Chondrocyte (in vitro differentiated cells): Measurements from ENCODE around the gene KRT28. TPM values are rescaled to one million over a fixed set of nuclear protein-coding genes. Genes with fewer than 3 reads are reported as not detected.
"Not testable (repeated sequence)": the region's sequence is repeated elsewhere in the genome, so short reads cannot be mapped to it uniquely, and the experiment has no call there.

Experiments used
- DNase-seq: peaks from one replicate; pipeline ENCODE4 v3.0.0; 2021; ENCODE audit warnings: mixed read lengths, low spot score
- H3K27ac Mint-ChIP-seq: one replicate; pipeline ENCODE4 v1.8.0; 2021; ENCODE audit warnings: mild to moderate bottlenecking, moderate library complexity, mixed read lengths; ENCODE audit not compliant: unreplicated experiment
- H3K27me3 Mint-ChIP-seq: 2 replicates; pipeline ENCODE4 v1.8.0; 2021; ENCODE audit warnings: low read depth, mixed read lengths
- H3K36me3 Mint-ChIP-seq: 2 replicates; pipeline ENCODE4 v1.8.0; 2021; ENCODE audit warnings: low read depth, mixed read lengths
- H3K4me1 Mint-ChIP-seq: 2 replicates; pipeline ENCODE4 v1.8.0; 2021; ENCODE audit warnings: low read depth, mild to moderate bottlenecking, mixed read lengths
- H3K4me3 Mint-ChIP-seq: one replicate; pipeline ENCODE4 v1.8.0; 2021; ENCODE audit warnings: mild to moderate bottlenecking, moderate library complexity, mixed read lengths; ENCODE audit not compliant: unreplicated experiment
- H3K9me3 Mint-ChIP-seq: 2 replicates; pipeline ENCODE4 v1.8.0; 2021; ENCODE audit warnings: low read depth, mixed read lengths
- CTCF ChIP-seq: fragments of 200-600 bp; sonication (generic); IDR thresholded peaks from 2 replicates; pipeline ENCODE4 v1.5.0; 2021; ENCODE audit warnings: antibody characterized with exemption, mild to moderate bottlenecking, moderate library complexity
- total RNA-seq: library from RNA; stranded (reverse); gene quantifications from 3 replicates; pipeline ENCODE4 v1.2.1, GENCODE V29; 2021

The KRT28 gene
- total RNA-seq, 1 donor from 2014 or later = not detected

- Mint-ChIP-seq H3K27me3 (peaks cover 47% of the 10 kb centered on the region), H3K4me1 (no peaks in the 10 kb centered on the region), H3K9me3 (peaks cover 3% of the 10 kb centered on the region)
These were observed 48.7 kb downstream of the KRT28 start for GRCh38 chr17:40751065-40751464.

GRCh38 chr17:40750391-40750790 lies 49.4 kb downstream of the KRT28 start:
- H3K27me3 Mint-ChIP-seq = peaks cover 46% of the 10 kb centered on the region
- H3K4me3 Mint-ChIP-seq = no peak overlapping the region
- H3K36me3 Mint-ChIP-seq = no peaks in the 10 kb centered on the region
- no peaks in the 10 kb centered on the region for H3K4me1 Mint-ChIP-seq
- peaks cover 3% of the 10 kb centered on the region for H3K9me3 Mint-ChIP-seq
- DNase-seq = no peak
- TF ChIP-seq CTCF = no peak
- no peak overlapping the region for H3K27ac Mint-ChIP-seq

More at GRCh38 chr17:40751065-40751464, 48.7 kb downstream of the KRT28 start:
- Mint-ChIP-seq H3K27ac (no peak overlapping the region), H3K36me3 (no peaks in the 10 kb centered on the region), H3K4me3 (no peak overlapping the region)
- no peak for TF ChIP-seq CTCF
- DNase-seq = no peak

DNA sequence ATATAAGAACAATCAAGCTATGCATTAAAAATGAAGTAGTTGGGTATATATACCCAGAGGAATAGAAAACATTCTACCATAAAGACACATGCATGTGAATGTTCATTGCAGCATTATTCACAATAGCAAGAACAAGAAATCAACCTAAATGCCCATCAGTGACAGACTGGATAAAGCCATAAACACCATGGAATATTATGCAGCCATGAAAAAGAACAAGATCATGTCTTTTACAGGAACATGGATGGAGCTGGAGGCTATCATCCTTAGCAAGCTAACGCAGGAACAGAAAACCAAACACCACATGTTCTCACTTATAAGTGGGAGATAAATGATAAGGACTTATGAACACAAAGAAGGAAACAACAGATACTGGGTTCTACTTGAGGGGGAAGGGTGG lies 51.1 kb downstream of the KRT28 start:
- not testable (repeated sequence) for H3K9me3 Mint-ChIP-seq, H3K4me1 Mint-ChIP-seq, H3K4me3 Mint-ChIP-seq, DNase-seq, H3K36me3 Mint-ChIP-seq, H3K27ac Mint-ChIP-seq
- H3K27me3 Mint-ChIP-seq = peaks cover 57% of the 10 kb centered on the region

Other genes starting within 250 kb of the KRT28 start
- gene CCR7, start 234.5 kb downstream of the KRT28 start, total RNA-seq = not detected in 3 replicates
- gene SMARCE1, start 152.1 kb downstream of the KRT28 start, total RNA-seq = 92.9 to 120 TPM (median 93.1 TPM) in 3 replicates
- not detected in 3 replicates for gene KRT222, start 134.8 kb downstream of the KRT28 start, total RNA-seq
- not detected in 3 replicates for gene KRT24, start 96.2 kb downstream of the KRT28 start, total RNA-seq
- not detected in 3 replicates for gene KRT25, start 44.6 kb downstream of the KRT28 start, total RNA-seq
- gene KRT26, start 27.8 kb downstream of the KRT28 start, total RNA-seq = not detected in 3 replicates
- gene KRT27, start 17.4 kb downstream of the KRT28 start, total RNA-seq = not detected in 3 replicates
- gene KRT10, start 22.7 kb upstream of the KRT28 start, total RNA-seq = 52.9 to 80.2 TPM (median 55.0 TPM) in 3 replicates
- not detected in 3 replicates for gene KRT12, start 67.3 kb upstream of the KRT28 start, total RNA-seq
- not detected in 3 replicates for gene KRT20, start 85.3 kb upstream of the KRT28 start, total RNA-seq
- gene KRT23, start 137.7 kb upstream of the KRT28 start, total RNA-seq = not detected in 3 replicates
- gene KRT39, start 167.0 kb upstream of the KRT28 start, total RNA-seq = not detected in 3 replicates
- not detected in 3 replicates for gene KRT40, start 184.4 kb upstream of the KRT28 start, total RNA-seq
- not detected in 3 replicates for gene KRTAP3-3, start 194.2 kb upstream of the KRT28 start, total RNA-seq
- gene KRTAP3-2, start 199.9 kb upstream of the KRT28 start, total RNA-seq = not detected in 3 replicates
- not detected in 3 replicates for gene KRTAP3-1, start 209.2 kb upstream of the KRT28 start, total RNA-seq
- gene KRTAP1-5, start 227.2 kb upstream of the KRT28 start, total RNA-seq = not detected in 3 replicates
- not detected in 3 replicates for gene KRTAP1-4, start 230.2 kb upstream of the KRT28 start, total RNA-seq
- gene KRTAP1-3, start 234.9 kb upstream of the KRT28 start, total RNA-seq = not detected in 3 replicates
- not detected in 3 replicates for gene KRTAP1-1, start 241.5 kb upstream of the KRT28 start, total RNA-seq
- gene KRTAP2-1, start 247.4 kb upstream of the KRT28 start, total RNA-seq = not detected in 3 replicates